Measurements from ENCODE around the gene PODXL2.

DNA sequence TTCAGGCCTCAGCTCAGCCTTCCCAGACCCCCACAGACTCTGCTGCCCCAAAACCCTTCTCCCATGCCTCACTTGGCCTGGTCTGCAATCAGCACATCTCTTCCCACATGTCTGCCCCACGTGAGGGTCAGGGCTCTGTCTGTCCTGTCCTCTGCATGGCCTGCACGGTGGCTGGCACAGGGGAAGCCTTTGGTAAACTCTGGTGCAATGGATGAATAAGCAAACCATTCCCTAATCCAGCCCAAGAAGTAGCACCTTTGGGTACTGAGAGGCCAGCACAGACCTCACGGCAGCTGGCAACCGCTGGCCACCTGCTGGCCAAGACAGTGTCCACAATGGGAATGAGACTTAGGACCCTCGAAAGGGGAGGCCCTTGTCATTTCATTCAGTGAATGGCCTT lies 71.4 kb downstream of the PODXL2 start:
- TF ChIP-seq POLR2AphosphoS5 (IDR thresholded peaks at IDR 0.05; ENCODE audit: low read depth) (no peak), CREB1 (CRISPR knock-in tag; IDR thresholded peaks at IDR 0.05; ENCODE audit: low read depth) (no peak), EZH2 (IDR thresholded peaks at IDR 0.05; ENCODE audit: low read depth, unreplicated experiment) (no peak), EZH2phosphoT487 (IDR thresholded peaks at IDR 0.05; ENCODE audit: unreplicated experiment) (no peak)
- TF ChIP-seq, protein P1, sequence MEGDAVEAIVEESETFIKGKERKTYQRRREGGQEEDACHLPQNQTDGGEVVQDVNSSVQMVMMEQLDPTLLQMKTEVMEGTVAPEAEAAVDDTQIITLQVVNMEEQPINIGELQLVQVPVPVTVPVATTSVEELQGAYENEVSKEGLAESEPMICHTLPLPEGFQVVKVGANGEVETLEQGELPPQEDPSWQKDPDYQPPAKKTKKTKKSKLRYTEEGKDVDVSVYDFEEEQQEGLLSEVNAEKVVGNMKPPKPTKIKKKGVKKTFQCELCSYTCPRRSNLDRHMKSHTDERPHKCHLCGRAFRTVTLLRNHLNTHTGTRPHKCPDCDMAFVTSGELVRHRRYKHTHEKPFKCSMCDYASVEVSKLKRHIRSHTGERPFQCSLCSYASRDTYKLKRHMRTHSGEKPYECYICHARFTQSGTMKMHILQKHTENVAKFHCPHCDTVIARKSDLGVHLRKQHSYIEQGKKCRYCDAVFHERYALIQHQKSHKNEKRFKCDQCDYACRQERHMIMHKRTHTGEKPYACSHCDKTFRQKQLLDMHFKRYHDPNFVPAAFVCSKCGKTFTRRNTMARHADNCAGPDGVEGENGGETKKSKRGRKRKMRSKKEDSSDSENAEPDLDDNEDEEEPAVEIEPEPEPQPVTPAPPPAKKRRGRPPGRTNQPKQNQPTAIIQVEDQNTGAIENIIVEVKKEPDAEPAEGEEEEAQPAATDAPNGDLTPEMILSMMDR (conservative IDR thresholded peaks at IDR 0.05; ENCODE audit: low read depth in 2 of 2) = peak; percentile 3 to 32; a peak in 1 of 4 replicates
- TF ChIP-seq, protein P2, sequence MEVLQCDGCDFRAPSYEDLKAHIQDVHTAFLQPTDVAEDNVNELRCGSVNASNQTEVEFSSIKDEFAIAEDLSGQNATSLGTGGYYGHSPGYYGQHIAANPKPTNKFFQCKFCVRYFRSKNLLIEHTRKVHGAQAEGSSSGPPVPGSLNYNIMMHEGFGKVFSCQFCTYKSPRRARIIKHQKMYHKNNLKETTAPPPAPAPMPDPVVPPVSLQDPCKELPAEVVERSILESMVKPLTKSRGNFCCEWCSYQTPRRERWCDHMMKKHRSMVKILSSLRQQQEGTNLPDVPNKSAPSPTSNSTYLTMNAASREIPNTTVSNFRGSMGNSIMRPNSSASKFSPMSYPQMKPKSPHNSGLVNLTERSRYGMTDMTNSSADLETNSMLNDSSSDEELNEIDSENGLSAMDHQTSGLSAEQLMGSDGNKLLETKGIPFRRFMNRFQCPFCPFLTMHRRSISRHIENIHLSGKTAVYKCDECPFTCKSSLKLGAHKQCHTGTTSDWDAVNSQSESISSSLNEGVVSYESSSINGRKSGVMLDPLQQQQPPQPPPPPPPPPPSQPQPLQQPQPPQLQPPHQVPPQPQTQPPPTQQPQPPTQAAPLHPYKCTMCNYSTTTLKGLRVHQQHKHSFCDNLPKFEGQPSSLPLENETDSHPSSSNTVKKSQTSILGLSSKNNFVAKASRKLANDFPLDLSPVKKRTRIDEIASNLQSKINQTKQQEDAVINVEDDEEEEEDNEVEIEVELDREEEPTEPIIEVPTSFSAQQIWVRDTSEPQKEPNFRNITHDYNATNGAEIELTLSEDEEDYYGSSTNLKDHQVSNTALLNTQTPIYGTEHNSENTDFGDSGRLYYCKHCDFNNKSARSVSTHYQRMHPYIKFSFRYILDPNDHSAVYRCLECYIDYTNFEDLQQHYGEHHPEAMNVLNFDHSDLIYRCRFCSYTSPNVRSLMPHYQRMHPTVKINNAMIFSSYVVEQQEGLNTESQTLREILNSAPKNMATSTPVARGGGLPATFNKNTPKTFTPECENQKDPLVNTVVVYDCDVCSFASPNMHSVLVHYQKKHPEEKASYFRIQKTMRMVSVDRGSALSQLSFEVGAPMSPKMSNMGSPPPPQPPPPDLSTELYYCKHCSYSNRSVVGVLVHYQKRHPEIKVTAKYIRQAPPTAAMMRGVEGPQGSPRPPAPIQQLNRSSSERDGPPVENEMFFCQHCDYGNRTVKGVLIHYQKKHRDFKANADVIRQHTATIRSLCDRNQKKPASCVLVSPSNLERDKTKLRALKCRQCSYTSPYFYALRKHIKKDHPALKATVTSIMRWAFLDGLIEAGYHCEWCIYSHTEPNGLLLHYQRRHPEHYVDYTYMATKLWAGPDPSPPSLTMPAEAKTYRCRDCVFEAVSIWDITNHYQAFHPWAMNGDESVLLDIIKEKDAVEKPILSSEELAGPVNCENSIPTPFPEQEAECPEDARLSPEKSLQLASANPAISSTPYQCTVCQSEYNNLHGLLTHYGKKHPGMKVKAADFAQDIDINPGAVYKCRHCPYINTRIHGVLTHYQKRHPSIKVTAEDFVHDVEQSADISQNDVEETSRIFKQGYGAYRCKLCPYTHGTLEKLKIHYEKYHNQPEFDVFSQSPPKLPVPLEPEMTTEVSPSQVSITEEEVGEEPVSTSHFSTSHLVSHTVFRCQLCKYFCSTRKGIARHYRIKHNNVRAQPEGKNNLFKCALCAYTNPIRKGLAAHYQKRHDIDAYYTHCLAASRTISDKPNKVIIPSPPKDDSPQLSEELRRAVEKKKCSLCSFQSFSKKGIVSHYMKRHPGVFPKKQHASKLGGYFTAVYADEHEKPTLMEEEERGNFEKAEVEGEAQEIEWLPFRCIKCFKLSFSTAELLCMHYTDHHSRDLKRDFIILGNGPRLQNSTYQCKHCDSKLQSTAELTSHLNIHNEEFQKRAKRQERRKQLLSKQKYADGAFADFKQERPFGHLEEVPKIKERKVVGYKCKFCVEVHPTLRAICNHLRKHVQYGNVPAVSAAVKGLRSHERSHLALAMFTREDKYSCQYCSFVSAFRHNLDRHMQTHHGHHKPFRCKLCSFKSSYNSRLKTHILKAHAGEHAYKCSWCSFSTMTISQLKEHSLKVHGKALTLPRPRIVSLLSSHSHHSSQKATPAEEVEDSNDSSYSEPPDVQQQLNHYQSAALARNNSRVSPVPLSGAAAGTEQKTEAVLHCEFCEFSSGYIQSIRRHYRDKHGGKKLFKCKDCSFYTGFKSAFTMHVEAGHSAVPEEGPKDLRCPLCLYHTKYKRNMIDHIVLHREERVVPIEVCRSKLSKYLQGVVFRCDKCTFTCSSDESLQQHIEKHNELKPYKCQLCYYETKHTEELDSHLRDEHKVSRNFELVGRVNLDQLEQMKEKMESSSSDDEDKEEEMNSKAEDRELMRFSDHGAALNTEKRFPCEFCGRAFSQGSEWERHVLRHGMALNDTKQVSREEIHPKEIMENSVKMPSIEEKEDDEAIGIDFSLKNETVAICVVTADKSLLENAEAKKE (CRISPR knock-in tag; IDR thresholded peaks at IDR 0.05) = no peak
- TF ChIP-seq, protein P3, sequence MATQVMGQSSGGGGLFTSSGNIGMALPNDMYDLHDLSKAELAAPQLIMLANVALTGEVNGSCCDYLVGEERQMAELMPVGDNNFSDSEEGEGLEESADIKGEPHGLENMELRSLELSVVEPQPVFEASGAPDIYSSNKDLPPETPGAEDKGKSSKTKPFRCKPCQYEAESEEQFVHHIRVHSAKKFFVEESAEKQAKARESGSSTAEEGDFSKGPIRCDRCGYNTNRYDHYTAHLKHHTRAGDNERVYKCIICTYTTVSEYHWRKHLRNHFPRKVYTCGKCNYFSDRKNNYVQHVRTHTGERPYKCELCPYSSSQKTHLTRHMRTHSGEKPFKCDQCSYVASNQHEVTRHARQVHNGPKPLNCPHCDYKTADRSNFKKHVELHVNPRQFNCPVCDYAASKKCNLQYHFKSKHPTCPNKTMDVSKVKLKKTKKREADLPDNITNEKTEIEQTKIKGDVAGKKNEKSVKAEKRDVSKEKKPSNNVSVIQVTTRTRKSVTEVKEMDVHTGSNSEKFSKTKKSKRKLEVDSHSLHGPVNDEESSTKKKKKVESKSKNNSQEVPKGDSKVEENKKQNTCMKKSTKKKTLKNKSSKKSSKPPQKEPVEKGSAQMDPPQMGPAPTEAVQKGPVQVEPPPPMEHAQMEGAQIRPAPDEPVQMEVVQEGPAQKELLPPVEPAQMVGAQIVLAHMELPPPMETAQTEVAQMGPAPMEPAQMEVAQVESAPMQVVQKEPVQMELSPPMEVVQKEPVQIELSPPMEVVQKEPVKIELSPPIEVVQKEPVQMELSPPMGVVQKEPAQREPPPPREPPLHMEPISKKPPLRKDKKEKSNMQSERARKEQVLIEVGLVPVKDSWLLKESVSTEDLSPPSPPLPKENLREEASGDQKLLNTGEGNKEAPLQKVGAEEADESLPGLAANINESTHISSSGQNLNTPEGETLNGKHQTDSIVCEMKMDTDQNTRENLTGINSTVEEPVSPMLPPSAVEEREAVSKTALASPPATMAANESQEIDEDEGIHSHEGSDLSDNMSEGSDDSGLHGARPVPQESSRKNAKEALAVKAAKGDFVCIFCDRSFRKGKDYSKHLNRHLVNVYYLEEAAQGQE (IDR thresholded peaks at IDR 0.05; ENCODE audit: unreplicated experiment) = no peak
- TF ChIP-seq, protein P4, sequence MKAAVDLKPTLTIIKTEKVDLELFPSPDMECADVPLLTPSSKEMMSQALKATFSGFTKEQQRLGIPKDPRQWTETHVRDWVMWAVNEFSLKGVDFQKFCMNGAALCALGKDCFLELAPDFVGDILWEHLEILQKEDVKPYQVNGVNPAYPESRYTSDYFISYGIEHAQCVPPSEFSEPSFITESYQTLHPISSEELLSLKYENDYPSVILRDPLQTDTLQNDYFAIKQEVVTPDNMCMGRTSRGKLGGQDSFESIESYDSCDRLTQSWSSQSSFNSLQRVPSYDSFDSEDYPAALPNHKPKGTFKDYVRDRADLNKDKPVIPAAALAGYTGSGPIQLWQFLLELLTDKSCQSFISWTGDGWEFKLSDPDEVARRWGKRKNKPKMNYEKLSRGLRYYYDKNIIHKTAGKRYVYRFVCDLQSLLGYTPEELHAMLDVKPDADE (IDR thresholded peaks at IDR 0.05) = no peak
